ENCODE data around the gene PPIH. TPM values are rescaled to one million over a fixed set of nuclear protein-coding genes. Genes with fewer than 3 reads are reported as not detected.
"Not testable (repeated sequence)": the region's sequence is repeated elsewhere in the genome, so short reads cannot be mapped to it uniquely, and the experiment has no call there.

PPIH gene
- total RNA-seq, 1 experiment from 2014 or later, result 102 TPM

DNA sequence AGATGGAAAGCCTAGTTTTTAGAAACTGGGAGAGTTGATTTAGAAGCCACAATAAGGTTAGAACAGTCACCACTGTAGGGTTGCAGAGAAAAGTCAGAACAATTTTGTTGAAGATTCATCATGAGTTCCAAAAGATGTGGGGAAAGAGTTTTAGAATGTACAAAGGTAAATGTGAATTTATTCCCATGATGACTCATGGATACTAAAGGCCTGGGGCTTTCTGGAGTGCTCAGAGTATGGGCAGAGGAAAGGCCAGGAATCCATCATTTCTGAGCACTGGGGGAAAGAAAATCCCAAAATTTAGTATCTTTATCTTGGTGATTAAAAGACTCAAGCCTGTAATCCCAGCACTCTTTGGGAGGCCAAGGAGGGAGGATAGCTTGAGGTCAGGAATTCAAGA lies 41.8 kb downstream of the PPIH start:
- peak in 1 of 2 experiments; percentile 49 for DNase-seq
- POLR2A ChIA-PET (ENCODE audit: unreplicated experiment), result no interaction called here
- H3K36me3 ChIP-seq (ENCODE audit: low read depth), result peaks cover 83% of the 10 kb centered on the region
- H3K27me3 ChIP-seq (ENCODE audit: insufficient read depth, low read depth), result no peaks in the 10 kb centered on the region
- CTCF ChIA-PET, result no interaction called here
- H3K9me3 ChIP-seq (ENCODE audit: insufficient read depth, low read depth), result no peaks in the 10 kb centered on the region
- H3K4me2 ChIP-seq, result no peak overlapping the region
- TF ChIP-seq, protein P1, sequence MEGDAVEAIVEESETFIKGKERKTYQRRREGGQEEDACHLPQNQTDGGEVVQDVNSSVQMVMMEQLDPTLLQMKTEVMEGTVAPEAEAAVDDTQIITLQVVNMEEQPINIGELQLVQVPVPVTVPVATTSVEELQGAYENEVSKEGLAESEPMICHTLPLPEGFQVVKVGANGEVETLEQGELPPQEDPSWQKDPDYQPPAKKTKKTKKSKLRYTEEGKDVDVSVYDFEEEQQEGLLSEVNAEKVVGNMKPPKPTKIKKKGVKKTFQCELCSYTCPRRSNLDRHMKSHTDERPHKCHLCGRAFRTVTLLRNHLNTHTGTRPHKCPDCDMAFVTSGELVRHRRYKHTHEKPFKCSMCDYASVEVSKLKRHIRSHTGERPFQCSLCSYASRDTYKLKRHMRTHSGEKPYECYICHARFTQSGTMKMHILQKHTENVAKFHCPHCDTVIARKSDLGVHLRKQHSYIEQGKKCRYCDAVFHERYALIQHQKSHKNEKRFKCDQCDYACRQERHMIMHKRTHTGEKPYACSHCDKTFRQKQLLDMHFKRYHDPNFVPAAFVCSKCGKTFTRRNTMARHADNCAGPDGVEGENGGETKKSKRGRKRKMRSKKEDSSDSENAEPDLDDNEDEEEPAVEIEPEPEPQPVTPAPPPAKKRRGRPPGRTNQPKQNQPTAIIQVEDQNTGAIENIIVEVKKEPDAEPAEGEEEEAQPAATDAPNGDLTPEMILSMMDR (conservative IDR thresholded peaks at IDR 0.05), result no peak
- TF ChIP-seq EZH2 (IDR thresholded peaks at IDR 0.05; ENCODE audit: low read depth), result no peak
- H3K79me2 ChIP-seq (ENCODE audit: low read depth), result peaks cover 66% of the 10 kb centered on the region
- peaks cover 18% of the 10 kb centered on the region for H3K4me1 ChIP-seq (replicated peaks; ENCODE audit: insufficient read depth)
- no peaks in the 10 kb centered on the region for H3K9me2 ChIP-seq (ENCODE audit: insufficient read depth)
- BruUV-seq (replicated peaks), result no TSS peak
- peaks cover 45% of the 10 kb centered on the region for H4K20me1 ChIP-seq (ENCODE audit: insufficient read depth)
- peak overlapping the region; percentile 52 for H3K27ac ChIP-seq
- intact Hi-C loops (cut with micrococcal nuclease; ENCODE audit: unreplicated experiment), result no loop called here
- H2AFZ ChIP-seq, result no peak overlapping the region
- H3K4me3 ChIP-seq, result no peak overlapping the region
- H3F3A ChIP-seq (ENCODE audit: insufficient read depth, low read depth), result peaks cover 47% of the 10 kb centered on the region; the same call in 1 of the 2 replicates

DNA sequence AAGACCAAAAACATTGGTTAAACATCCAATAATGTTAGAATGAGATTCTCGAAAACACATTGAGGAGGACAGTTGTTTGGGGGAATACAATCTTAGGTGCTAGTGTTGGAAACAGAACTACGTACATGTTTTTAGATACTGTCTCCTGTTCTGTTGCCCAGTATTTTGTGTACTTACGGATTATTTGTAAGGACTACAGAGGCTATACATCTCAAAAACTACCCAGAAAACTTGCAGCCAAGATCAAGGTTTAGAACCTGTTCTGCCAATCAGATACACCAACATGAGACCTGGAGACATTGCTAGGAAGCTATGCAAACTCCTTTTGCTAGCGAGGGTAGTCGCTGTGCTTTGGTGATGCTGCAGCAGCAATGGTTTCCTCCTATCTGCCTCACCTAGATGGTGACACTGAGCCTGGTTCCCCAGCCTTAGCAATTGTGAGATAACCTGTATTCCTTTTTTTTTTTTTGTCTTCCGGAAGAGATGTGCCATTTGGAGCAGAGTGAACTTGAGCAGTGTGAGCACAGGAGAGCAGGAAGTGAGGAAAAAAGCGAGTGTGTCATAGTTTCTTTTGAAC lies 45.8 kb downstream of the PPIH start:
- peaks cover 55% of the 10 kb centered on the region; the same call in 1 of the 2 replicates for H3F3A ChIP-seq (ENCODE audit: insufficient read depth, low read depth)
- H4K20me1 ChIP-seq (ENCODE audit: insufficient read depth), result peaks cover 20% of the 10 kb centered on the region; the same call in 1 of the 2 replicates
- H3K27me3 ChIP-seq (ENCODE audit: insufficient read depth, low read depth), result no peaks in the 10 kb centered on the region
- intact Hi-C loops (cut with micrococcal nuclease; ENCODE audit: unreplicated experiment), result no loop called here
- no peaks in the 10 kb centered on the region for H3K9me3 ChIP-seq (ENCODE audit: insufficient read depth, low read depth)
- CTCF ChIA-PET, result no interaction called here
- TF ChIP-seq EZH2 (IDR thresholded peaks at IDR 0.05; ENCODE audit: low read depth), result no peak
- TF ChIP-seq, protein P1 (conservative IDR thresholded peaks at IDR 0.05), result no peak
- no peak for DNase-seq
- no peak overlapping the region for H3K27ac ChIP-seq
- no TSS peak for BruUV-seq (replicated peaks)
- H3K4me2 ChIP-seq, result no peak overlapping the region
- peaks cover 50% of the 10 kb centered on the region for H3K36me3 ChIP-seq (ENCODE audit: low read depth)
- H3K79me2 ChIP-seq (ENCODE audit: low read depth), result peaks cover 31% of the 10 kb centered on the region
- no peak overlapping the region for H3K4me3 ChIP-seq
- H3K9me2 ChIP-seq (ENCODE audit: insufficient read depth), result no peaks in the 10 kb centered on the region
- POLR2A ChIA-PET (ENCODE audit: unreplicated experiment), result no interaction called here
- H3K4me1 ChIP-seq (replicated peaks; ENCODE audit: insufficient read depth), result peaks cover 10% of the 10 kb centered on the region
- no peak overlapping the region for H2AFZ ChIP-seq

DNA sequence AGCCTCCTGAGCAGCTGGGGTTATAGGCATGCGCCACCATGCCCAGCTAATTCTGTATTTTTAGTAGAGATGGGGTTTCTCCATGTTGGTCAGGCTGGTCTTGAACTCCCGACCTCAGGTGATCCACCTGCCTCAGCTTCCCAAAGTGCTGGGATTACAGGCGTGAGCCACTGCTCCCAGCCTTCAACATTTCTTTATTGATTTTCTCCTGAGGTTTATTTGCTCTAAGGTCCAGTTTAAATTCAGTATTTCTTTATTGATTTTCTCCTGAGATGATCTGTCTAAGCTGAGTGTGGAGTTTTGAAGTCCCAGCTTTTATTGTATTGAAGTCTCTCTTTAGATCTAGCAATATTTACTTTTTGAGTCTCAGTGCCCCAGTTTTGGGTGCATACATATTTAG lies 54.6 kb downstream of the PPIH start:
- H3F3A ChIP-seq (ENCODE audit: insufficient read depth, low read depth); DNase-seq; H3K4me3 ChIP-seq; H3K79me2 ChIP-seq (ENCODE audit: low read depth); H3K27me3 ChIP-seq (ENCODE audit: insufficient read depth, low read depth); H3K27ac ChIP-seq; intact Hi-C loops (cut with micrococcal nuclease; ENCODE audit: unreplicated experiment); H4K20me1 ChIP-seq (ENCODE audit: insufficient read depth); POLR2A ChIA-PET (ENCODE audit: unreplicated experiment); H3K4me2 ChIP-seq; H3K9me3 ChIP-seq (ENCODE audit: insufficient read depth, low read depth); H2AFZ ChIP-seq; H3K9me2 ChIP-seq (ENCODE audit: insufficient read depth); H3K4me1 ChIP-seq (replicated peaks; ENCODE audit: insufficient read depth); CTCF ChIA-PET; BruUV-seq (replicated peaks): not testable (repeated sequence)
- peaks cover 31% of the 10 kb centered on the region for H3K36me3 ChIP-seq (ENCODE audit: low read depth)

DNA sequence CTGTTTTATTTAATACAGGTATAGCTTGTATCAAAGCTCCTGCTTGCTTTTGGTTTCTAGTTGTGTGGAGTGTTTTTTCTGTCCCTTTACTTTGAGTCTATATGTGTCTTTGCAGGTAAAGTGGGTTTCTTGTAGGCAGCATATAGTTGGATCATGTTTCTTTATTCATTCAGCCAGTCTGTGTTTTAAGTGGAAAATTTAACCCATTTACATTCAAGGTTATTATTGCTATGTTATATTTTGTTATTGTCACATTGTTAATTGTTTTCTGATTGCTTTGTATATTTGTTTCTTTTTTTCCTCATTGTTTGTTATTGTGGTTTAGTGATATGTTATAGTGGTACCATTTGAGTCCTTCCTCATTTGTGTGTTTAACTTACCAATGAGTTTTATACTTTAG lies 55.1 kb downstream of the PPIH start:
- 0 out of 2 replicates have a peak, but pooled peaks cover 5% of the 10 kb centered on the region for H3K9me3 ChIP-seq (ENCODE audit: insufficient read depth, low read depth)
- peaks cover 4% of the 10 kb centered on the region; the same call in 1 of the 2 replicates for H4K20me1 ChIP-seq (ENCODE audit: insufficient read depth)
- H2AFZ ChIP-seq, result no peak overlapping the region
- intact Hi-C loops (cut with micrococcal nuclease; ENCODE audit: unreplicated experiment), result no loop called here
- no peaks in the 10 kb centered on the region for H3K27me3 ChIP-seq (ENCODE audit: insufficient read depth, low read depth)
- DNase-seq, result no peak
- H3K9me2 ChIP-seq (ENCODE audit: insufficient read depth), result no peaks in the 10 kb centered on the region
- TF ChIP-seq, protein P1 (conservative IDR thresholded peaks at IDR 0.05), result no peak
- no peak for TF ChIP-seq EZH2 (IDR thresholded peaks at IDR 0.05; ENCODE audit: low read depth)
- no peak overlapping the region for H3K27ac ChIP-seq
- no TSS peak for BruUV-seq (replicated peaks)
- H3F3A ChIP-seq (ENCODE audit: insufficient read depth, low read depth), result no peaks in the 10 kb centered on the region; the same call in none of the 2 replicates
- no peak overlapping the region for H3K4me3 ChIP-seq
- H3K4me1 ChIP-seq (replicated peaks; ENCODE audit: insufficient read depth), result no peaks in the 10 kb centered on the region
- H3K79me2 ChIP-seq (ENCODE audit: low read depth), result no peaks in the 10 kb centered on the region; the same call in 1 of the 2 replicates
- H3K4me2 ChIP-seq, result no peak overlapping the region
- CTCF ChIA-PET, result no interaction called here
- POLR2A ChIA-PET (ENCODE audit: unreplicated experiment), result no interaction called here
- peaks cover 31% of the 10 kb centered on the region for H3K36me3 ChIP-seq (ENCODE audit: low read depth)

DNA sequence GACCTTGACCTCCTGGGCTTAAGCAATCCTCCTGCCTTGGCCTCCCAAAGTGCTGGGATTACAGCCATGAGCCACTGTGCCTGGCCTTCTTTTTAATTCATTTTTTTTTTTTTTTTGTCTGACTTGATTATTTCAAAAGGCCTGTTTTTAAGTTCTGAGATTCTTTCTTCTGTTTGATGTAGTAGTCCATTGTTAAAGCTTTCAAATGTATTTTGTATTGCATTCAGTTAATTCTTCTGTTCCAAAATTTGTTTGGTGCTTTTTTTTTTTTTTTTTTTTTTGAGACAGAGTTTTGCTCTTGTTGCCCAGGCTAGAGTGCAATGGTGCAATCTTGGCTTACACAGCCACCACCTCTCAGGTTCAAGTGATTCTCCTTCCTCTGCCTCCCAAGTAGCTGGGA lies 56.2 kb downstream of the PPIH start:
- H3K4me2 ChIP-seq; DNase-seq; H4K20me1 ChIP-seq (ENCODE audit: insufficient read depth); CTCF ChIA-PET; H3K9me2 ChIP-seq (ENCODE audit: insufficient read depth); H3K4me1 ChIP-seq (replicated peaks; ENCODE audit: insufficient read depth); POLR2A ChIA-PET (ENCODE audit: unreplicated experiment); intact Hi-C loops (cut with micrococcal nuclease; ENCODE audit: unreplicated experiment); H3K4me3 ChIP-seq; H3F3A ChIP-seq (ENCODE audit: insufficient read depth, low read depth); H3K79me2 ChIP-seq (ENCODE audit: low read depth); H3K27me3 ChIP-seq (ENCODE audit: insufficient read depth, low read depth); H2AFZ ChIP-seq; BruUV-seq (replicated peaks); H3K9me3 ChIP-seq (ENCODE audit: insufficient read depth, low read depth); H3K27ac ChIP-seq: not testable (repeated sequence)
- peaks cover 31% of the 10 kb centered on the region for H3K36me3 ChIP-seq (ENCODE audit: low read depth)
